ENCODE data around the gene PER3.

DNA sequence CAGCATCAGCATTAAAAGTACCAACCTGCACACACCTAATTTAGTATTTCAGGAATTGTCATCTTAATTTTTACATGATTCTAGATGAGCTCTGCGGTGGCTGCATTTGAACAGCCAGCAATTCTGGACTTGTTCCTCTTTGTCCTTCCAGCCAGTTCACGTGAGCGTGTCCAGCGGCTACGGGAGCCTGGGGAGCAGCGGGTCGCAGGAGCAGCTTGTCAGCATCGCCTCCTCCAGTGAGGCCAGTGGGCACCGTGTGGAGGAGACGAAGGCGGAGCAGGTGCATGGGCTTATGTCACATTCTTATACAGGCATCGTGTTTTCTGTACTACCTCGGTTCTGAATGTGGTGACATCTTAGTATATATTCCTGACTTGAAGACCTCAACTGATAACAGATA is 25.7 kb downstream of the PER3 start:
- TF ChIP-seq, protein P1, sequence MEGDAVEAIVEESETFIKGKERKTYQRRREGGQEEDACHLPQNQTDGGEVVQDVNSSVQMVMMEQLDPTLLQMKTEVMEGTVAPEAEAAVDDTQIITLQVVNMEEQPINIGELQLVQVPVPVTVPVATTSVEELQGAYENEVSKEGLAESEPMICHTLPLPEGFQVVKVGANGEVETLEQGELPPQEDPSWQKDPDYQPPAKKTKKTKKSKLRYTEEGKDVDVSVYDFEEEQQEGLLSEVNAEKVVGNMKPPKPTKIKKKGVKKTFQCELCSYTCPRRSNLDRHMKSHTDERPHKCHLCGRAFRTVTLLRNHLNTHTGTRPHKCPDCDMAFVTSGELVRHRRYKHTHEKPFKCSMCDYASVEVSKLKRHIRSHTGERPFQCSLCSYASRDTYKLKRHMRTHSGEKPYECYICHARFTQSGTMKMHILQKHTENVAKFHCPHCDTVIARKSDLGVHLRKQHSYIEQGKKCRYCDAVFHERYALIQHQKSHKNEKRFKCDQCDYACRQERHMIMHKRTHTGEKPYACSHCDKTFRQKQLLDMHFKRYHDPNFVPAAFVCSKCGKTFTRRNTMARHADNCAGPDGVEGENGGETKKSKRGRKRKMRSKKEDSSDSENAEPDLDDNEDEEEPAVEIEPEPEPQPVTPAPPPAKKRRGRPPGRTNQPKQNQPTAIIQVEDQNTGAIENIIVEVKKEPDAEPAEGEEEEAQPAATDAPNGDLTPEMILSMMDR (IDR thresholded peaks at IDR 0.05 in 2 of 3, conservative IDR thresholded peaks at IDR 0.05 in 1 of 3; ENCODE audit: control insufficient read depth in 2 of 3, extremely low read depth in 1 of 3, insufficient read depth in 1 of 3, low read depth in 3 of 3, low read length in 3 of 3): no peak
- TF ChIP-seq IRF4 (IDR thresholded peaks at IDR 0.05; ENCODE audit: low read depth, low read length) (no peak), JUND (IDR thresholded peaks at IDR 0.05; ENCODE audit: low read depth, low read length) (no peak), EZH2 (IDR thresholded peaks at IDR 0.05; ENCODE audit: borderline replicate concordance, control insufficient read depth, low read depth, low read length) (no peak), HDGF (IDR thresholded peaks at IDR 0.05) (no peak), MYC (IDR thresholded peaks at IDR 0.05; ENCODE audit: insufficient read depth, insufficient read length, insufficient replicate concordance, low read length, severe bottlenecking) (no peak), CREB1 (IDR thresholded peaks at IDR 0.05; ENCODE audit: low read depth) (no peak), NFIC (IDR thresholded peaks at IDR 0.05; ENCODE audit: low read depth, low read length) (no peak)
